ENCODE data around the gene PER3. TPM values are rescaled to one million over a fixed set of nuclear protein-coding genes. Genes with fewer than 3 reads are reported as not detected.

Gene PER3
- total RNA-seq, 1 experiment from 2014 or later = 5.8 TPM

- Histone ChIP-seq H3K9me2 (ENCODE audit: insufficient read depth) (no peaks in the 10 kb centered on the region), H3K79me2 (ENCODE audit: insufficient read depth, low read length) (no peaks in the 10 kb centered on the region), H3K27me3 (ENCODE audit: insufficient read depth, low read length) (no peaks in the 10 kb centered on the region), H3K4me1 (ENCODE audit: control insufficient read depth in 1 of 2, insufficient read depth in 2 of 2, low read length in 2 of 2) (peaks cover 0 to 13% of the 10 kb centered on the region in 2 experiments; a peak in 3 of 4 replicates), H4K20me1 (ENCODE audit: insufficient read depth) (no peaks in the 10 kb centered on the region), H2AFZ (ENCODE audit: low read depth, low read length, poor library complexity, severe bottlenecking) (no peak overlapping the region), H3K9me3 (ENCODE audit: control insufficient read depth in 1 of 2, insufficient read depth in 1 of 2, low read depth in 1 of 2, low read length in 2 of 2) (peaks cover 0 to 13% of the 10 kb centered on the region in 2 experiments; a peak in 1 of 4 replicates), H3K4me2 (ENCODE audit: low read length) (no peak overlapping the region), H3K4me3 (replicated peaks in 1 of 2; ENCODE audit: low read depth in 1 of 2, low read length in 2 of 2) (no peak overlapping the region), H3K36me3 (ENCODE audit: control insufficient read depth in 1 of 2, insufficient read depth in 2 of 2, low read length in 2 of 2) (peaks cover 0 to 15% of the 10 kb centered on the region in 2 experiments; a peak in 1 of 4 replicates), H3K27ac (ENCODE audit: low read depth, low read length) (no peak overlapping the region), H3K9ac (ENCODE audit: low read length) (no peak overlapping the region)
- ATAC-seq (no peak), DNase-seq (ENCODE audit: low read depth, low spot score) (no peak)
- intact Hi-C loops (cut with micrococcal nuclease) = no loop called here
- RAD21 ChIA-PET (ENCODE audit: low non-redundant PET in 1 of 2, low total read pairs in 2 of 2, uncharacterized antibody in 2 of 2, unreplicated experiment in 2 of 2) = no interaction called here
- TF ChIP-seq SP1 (IDR thresholded peaks at IDR 0.05; ENCODE audit: low read depth) (no peak), ATF3 (IDR thresholded peaks at IDR 0.05) (no peak), ELF1 (IDR thresholded peaks at IDR 0.05; ENCODE audit: borderline replicate concordance, low read depth) (no peak), TCF7L2 (IDR thresholded peaks at IDR 0.05; ENCODE audit: borderline replicate concordance, extremely low read depth, insufficient read depth, insufficient read length) (no peak), ZBTB33 (IDR thresholded peaks at IDR 0.05; ENCODE audit: extremely low read depth, insufficient replicate concordance, low read length) (no peak), ZNF274 (IDR thresholded peaks at IDR 0.05; ENCODE audit: low read depth, low read length) (no peak), POLR2A (IDR thresholded peaks at IDR 0.05; ENCODE audit: borderline replicate concordance, extremely low read depth, insufficient read depth, insufficient read length) (no peak), FOSL1 (IDR thresholded peaks at IDR 0.05; ENCODE audit: low read depth) (no peak), RAD21 (IDR thresholded peaks at IDR 0.05; ENCODE audit: low read depth) (no peak), POLR2AphosphoS5 (IDR thresholded peaks at IDR 0.05; ENCODE audit: low read depth, low read length) (no peak), JUND (IDR thresholded peaks at IDR 0.05) (no peak), EZH2phosphoT487 (IDR thresholded peaks at IDR 0.05; ENCODE audit: borderline replicate concordance) (no peak), EGR1 (IDR thresholded peaks at IDR 0.05; ENCODE audit: low read depth) (no peak), CEBPB (IDR thresholded peaks at IDR 0.05; ENCODE audit: low read depth) (no peak), CTCF (IDR thresholded peaks at IDR 0.05 in 2 of 3, conservative IDR thresholded peaks at IDR 0.05 in 1 of 3; ENCODE audit: borderline replicate concordance in 1 of 3, insufficient read depth in 1 of 3, low read depth in 2 of 3, low read length in 2 of 3) (no peak), SIN3A (IDR thresholded peaks at IDR 0.05; ENCODE audit: low read depth) (no peak), CBX3 (IDR thresholded peaks at IDR 0.05; ENCODE audit: low read depth) (no peak)
- no TSS peak for BruUV-seq (replicated peaks)
- CTCF ChIA-PET = no interaction called here
- POLR2A ChIA-PET = no interaction called here
Measured at GRCh38 chr1:7786795-7787194, 2.7 kb downstream of the PER3 start.

Data from HCT116 (cell line).